Measurements from ENCODE around the gene TMEM179.

TMEM179 gene

DNA sequence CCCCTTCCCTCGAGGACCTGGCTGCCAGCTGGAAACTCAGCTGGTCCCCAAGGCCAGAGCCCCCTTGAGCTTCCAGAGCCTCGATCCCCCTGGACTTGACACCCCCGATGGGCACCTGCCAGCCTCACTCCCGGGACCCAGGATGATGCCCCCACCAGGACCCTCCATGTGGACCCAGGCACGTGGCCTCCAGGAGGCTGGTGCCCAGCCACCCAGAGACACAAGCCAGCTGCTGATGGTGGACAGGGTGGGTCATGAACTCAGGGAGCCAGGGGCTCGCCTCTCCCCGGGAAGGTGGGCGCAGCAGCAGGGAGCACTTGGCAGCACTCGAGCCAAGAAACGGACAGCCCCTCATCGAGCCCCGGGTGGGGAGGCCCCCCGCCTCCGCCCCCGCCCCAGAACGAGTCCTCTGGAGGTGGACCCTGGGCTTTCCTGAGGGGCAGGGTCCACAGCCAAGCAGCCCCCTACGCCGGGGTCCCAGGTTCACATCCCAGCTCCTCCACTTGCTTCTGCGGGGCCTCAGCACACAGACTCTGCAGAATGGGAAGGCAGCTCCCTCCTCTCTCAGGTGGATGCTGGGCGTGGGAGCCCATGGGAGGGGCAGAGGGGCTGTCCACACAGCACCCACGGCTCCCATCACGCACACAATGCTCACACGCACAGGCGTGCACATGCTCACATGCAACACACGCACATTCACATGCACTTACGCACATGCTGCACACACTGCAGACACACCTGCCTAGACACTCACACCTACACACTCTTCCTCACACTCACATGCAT is 12.9 kb downstream of the TMEM179 start:
- no peaks in the 10 kb centered on the region for H3K36me3 ChIP-seq (ENCODE audit: control insufficient read depth, low read length)
- H3K9me2 ChIP-seq (replicated peaks; ENCODE audit: control insufficient read depth, low read length), result no peaks in the 10 kb centered on the region
- no peaks in the 10 kb centered on the region for H3K27me3 ChIP-seq (ENCODE audit: control insufficient read depth, low read length)
- no peaks in the 10 kb centered on the region for H3K9me3 ChIP-seq (ENCODE audit: control insufficient read depth, insufficient read depth, low read length)
- no peaks in the 10 kb centered on the region for H3K79me2 ChIP-seq (ENCODE audit: control insufficient read depth, low read length)
- TF ChIP-seq, protein P1, sequence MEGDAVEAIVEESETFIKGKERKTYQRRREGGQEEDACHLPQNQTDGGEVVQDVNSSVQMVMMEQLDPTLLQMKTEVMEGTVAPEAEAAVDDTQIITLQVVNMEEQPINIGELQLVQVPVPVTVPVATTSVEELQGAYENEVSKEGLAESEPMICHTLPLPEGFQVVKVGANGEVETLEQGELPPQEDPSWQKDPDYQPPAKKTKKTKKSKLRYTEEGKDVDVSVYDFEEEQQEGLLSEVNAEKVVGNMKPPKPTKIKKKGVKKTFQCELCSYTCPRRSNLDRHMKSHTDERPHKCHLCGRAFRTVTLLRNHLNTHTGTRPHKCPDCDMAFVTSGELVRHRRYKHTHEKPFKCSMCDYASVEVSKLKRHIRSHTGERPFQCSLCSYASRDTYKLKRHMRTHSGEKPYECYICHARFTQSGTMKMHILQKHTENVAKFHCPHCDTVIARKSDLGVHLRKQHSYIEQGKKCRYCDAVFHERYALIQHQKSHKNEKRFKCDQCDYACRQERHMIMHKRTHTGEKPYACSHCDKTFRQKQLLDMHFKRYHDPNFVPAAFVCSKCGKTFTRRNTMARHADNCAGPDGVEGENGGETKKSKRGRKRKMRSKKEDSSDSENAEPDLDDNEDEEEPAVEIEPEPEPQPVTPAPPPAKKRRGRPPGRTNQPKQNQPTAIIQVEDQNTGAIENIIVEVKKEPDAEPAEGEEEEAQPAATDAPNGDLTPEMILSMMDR (IDR thresholded peaks at IDR 0.05; ENCODE audit: low read depth, low read length, poor library complexity, severe bottlenecking), result no peak
- TF ChIP-seq EZH2phosphoT487 (IDR thresholded peaks at IDR 0.05; ENCODE audit: borderline replicate concordance, low read length), result no peak
- no peak overlapping the region for H3K4me3 ChIP-seq (ENCODE audit: low read length)
- H3K4me2 ChIP-seq (ENCODE audit: low read length), result no peak overlapping the region
- H3K27ac ChIP-seq (ENCODE audit: low read depth, low read length), result no peak overlapping the region
- H4K20me1 ChIP-seq (ENCODE audit: control insufficient read depth, insufficient read depth, low read depth, low read length), result no peaks in the 10 kb centered on the region
- H3K4me1 ChIP-seq (ENCODE audit: control insufficient read depth, low read length), result no peaks in the 10 kb centered on the region
- H3F3A ChIP-seq (ENCODE audit: control insufficient read depth, insufficient read depth), result no peaks in the 10 kb centered on the region

DNA sequence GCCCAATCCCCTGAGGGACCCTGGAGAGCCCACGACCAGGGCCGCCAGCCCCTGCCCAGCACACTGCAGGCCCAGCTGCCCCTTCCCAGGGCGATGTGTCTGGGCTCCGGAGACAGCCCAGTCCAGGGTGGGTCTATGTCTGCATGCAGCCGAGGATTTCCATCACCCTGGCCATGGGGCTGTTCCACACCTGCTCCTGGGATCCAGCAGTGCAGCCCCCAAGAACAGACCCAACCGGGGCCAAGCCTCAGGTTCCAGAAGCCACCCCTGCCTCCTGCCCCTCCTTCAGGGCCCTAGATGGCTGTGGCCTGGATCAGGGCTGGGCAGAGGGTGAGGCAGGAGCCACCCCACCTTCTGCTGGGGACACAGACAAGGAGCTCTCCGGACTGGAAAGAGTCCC is 13.5 kb downstream of the TMEM179 start:
- H3K4me2 ChIP-seq (ENCODE audit: low read length), result no peak overlapping the region
- no peak overlapping the region for H3K27ac ChIP-seq (ENCODE audit: low read depth, low read length)
- H4K20me1 ChIP-seq (ENCODE audit: control insufficient read depth, insufficient read depth, low read depth, low read length), result no peaks in the 10 kb centered on the region
- no peak overlapping the region for H3K4me3 ChIP-seq (ENCODE audit: low read length)
- TF ChIP-seq, protein P1 (IDR thresholded peaks at IDR 0.05; ENCODE audit: low read depth, low read length, poor library complexity, severe bottlenecking), result no peak
- TF ChIP-seq EZH2phosphoT487 (IDR thresholded peaks at IDR 0.05; ENCODE audit: borderline replicate concordance, low read length), result no peak
- H3K9me3 ChIP-seq (ENCODE audit: control insufficient read depth, insufficient read depth, low read length), result no peaks in the 10 kb centered on the region
- no peaks in the 10 kb centered on the region for H3K27me3 ChIP-seq (ENCODE audit: control insufficient read depth, low read length)
- H3F3A ChIP-seq (ENCODE audit: control insufficient read depth, insufficient read depth), result no peaks in the 10 kb centered on the region
- H3K36me3 ChIP-seq (ENCODE audit: control insufficient read depth, low read length), result no peaks in the 10 kb centered on the region
- H3K79me2 ChIP-seq (ENCODE audit: control insufficient read depth, low read length), result no peaks in the 10 kb centered on the region
- no peaks in the 10 kb centered on the region for H3K9me2 ChIP-seq (replicated peaks; ENCODE audit: control insufficient read depth, low read length)
- no peaks in the 10 kb centered on the region for H3K4me1 ChIP-seq (ENCODE audit: control insufficient read depth, low read length)

DNA sequence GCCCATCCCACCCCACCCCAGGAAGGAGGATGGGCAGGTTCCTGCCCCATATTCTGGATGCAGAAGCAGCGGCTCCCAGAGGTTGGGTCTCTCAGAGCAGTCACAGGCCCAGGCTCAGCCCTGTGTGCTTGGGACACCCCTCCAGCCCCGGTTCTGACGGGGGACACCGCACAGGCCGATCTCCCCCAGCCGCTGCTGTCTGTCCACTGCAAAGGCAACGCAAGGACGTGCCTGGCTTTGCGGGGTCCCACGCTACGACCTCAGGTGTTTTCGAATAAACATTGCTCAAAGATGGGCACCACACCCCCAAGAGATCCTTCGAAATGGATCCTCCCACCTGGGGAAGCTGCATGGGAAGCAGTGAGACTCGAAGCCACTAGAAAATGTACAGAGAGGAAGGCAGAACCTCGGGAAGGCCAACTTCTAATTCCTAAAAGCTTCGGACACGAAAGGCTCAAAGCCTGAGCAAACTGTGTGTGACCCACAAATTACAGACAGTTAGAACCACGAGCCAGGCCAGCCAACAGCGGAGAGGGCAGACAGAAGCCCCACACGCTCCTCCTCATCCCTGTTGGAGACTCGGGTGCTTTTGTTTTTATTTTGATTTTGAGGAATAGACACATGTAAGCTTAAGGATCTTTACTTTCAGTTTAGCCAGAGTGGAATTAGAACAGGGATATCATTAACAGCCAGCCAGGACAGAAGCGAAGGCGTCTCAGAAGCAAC is 14.2 kb downstream of the TMEM179 start:
- H3K79me2 ChIP-seq (ENCODE audit: control insufficient read depth, low read length), result no peaks in the 10 kb centered on the region
- no peaks in the 10 kb centered on the region for H3K9me3 ChIP-seq (ENCODE audit: control insufficient read depth, insufficient read depth, low read length)
- H3K4me1 ChIP-seq (ENCODE audit: control insufficient read depth, low read length), result no peaks in the 10 kb centered on the region
- no peaks in the 10 kb centered on the region for H3K36me3 ChIP-seq (ENCODE audit: control insufficient read depth, low read length)
- no peaks in the 10 kb centered on the region for H3K9me2 ChIP-seq (replicated peaks; ENCODE audit: control insufficient read depth, low read length)
- no peaks in the 10 kb centered on the region for H3K27me3 ChIP-seq (ENCODE audit: control insufficient read depth, low read length)
- H3F3A ChIP-seq (ENCODE audit: control insufficient read depth, insufficient read depth), result no peaks in the 10 kb centered on the region
- TF ChIP-seq, protein P1 (IDR thresholded peaks at IDR 0.05; ENCODE audit: low read depth, low read length, poor library complexity, severe bottlenecking), result no peak
- TF ChIP-seq EZH2phosphoT487 (IDR thresholded peaks at IDR 0.05; ENCODE audit: borderline replicate concordance, low read length), result no peak
- no peak overlapping the region for H3K4me3 ChIP-seq (ENCODE audit: low read length)
- no peak overlapping the region for H3K4me2 ChIP-seq (ENCODE audit: low read length)
- no peak overlapping the region for H3K27ac ChIP-seq (ENCODE audit: low read depth, low read length)
- no peaks in the 10 kb centered on the region for H4K20me1 ChIP-seq (ENCODE audit: control insufficient read depth, insufficient read depth, low read depth, low read length)

Data from DOHH2 (cell line).